ENCODE results near the gene FAS. TPM values are rescaled to one million over a fixed set of nuclear protein-coding genes. Genes with fewer than 3 reads are reported as not detected.

FAS gene
- total RNA-seq (2014; rRNA removed; shearing (Covaris generic)) (7.7 and 10.1 TPM in 2 replicates), total RNA-seq (2022) (19.2 and 21.0 TPM in 2 replicates), Bru-seq, nascent RNA (percentile 80 among the genes with signal in this experiment), BruChase-seq, experiment 1, labeled RNA remaining after a 6-hour chase (percentile 49 among the genes with signal in this experiment), BruChase-seq, experiment 2, labeled RNA remaining after a 2-hour chase (percentile 68 among the genes with signal in this experiment)
- long read RNA-seq, transcript FAS-204 (9 exons, 2,563 nt) = major isoform, 22 of 36 reads
- long read RNA-seq, partial matches to known transcripts = 2 of 36 reads
- long read RNA-seq, other reads (novel, unspliced or antisense) = 6 of 36 reads

GRCh38 chr10:88990384-88991160 is at the start of gene FAS:
Gene FAS (plus strand): TSS chr10:88990798. CDS start chr10:88990877, 79 bp downstream.
- H3K4me3 ChIP-seq (ENCODE audit: low read depth, low read length, poor library complexity, severe bottlenecking) = peak within 1 kb of the TSS; percentile 84
- H4K20me1 ChIP-seq (ENCODE audit: insufficient read depth, low read length) = no peaks in the 10 kb centered on the region
- intact Hi-C loops (cut with micrococcal nuclease; ENCODE audit: unreplicated experiment) = loop anchor here (1.0 to 10.0 kb wide), 8 partner anchors 56 to 1896 kb away; partner anchors contain the start of genes ATAD1, GLUD1, KIF20B and PANK1
- no peaks in the 10 kb centered on the region for H3K36me3 ChIP-seq (ENCODE audit: insufficient read depth, low read length)
- peaks cover 14% of the 10 kb centered on the region; the same call in 1 of the 2 replicates for H3K9me3 ChIP-seq (ENCODE audit: low read length)
- no TSS peak for BruUV-seq (replicated peaks)
- TF ChIP-seq CTCF (conservative IDR thresholded peaks at IDR 0.05; ENCODE audit: low read length) = no peak
- no peak for TF ChIP-seq EZH2phosphoT487 (IDR thresholded peaks at IDR 0.05; ENCODE audit: borderline replicate concordance, low read depth, low read length)
- H2AFZ ChIP-seq (ENCODE audit: low read length) = peak within 1 kb of the TSS; percentile 68
- peaks cover 45% of the 10 kb centered on the region for H3K4me1 ChIP-seq (ENCODE audit: insufficient read depth, low read length, poor library complexity, severe bottlenecking)
- peak within 1 kb of the TSS; percentile 85 for H3K4me2 ChIP-seq (ENCODE audit: low read length)
- POLR2A ChIA-PET = interaction anchor here (0.8 to 6.7 kb wide), 19 partner anchors 8 to 904 kb away, joined by 3 to 57 read pairs (median 4); partner anchors contain the start of gene STAMBPL1
- peaks cover 36% of the 10 kb centered on the region for H3K79me2 ChIP-seq (ENCODE audit: insufficient read depth, low read depth, low read length)
- CTCF ChIA-PET (ENCODE audit: unreplicated experiment) = interaction anchor here (0.6 to 1.6 kb wide), 6 partner anchors 11 to 253 kb away, joined by 3 to 6 read pairs (median 4); no protein-coding TSS in a partner anchor
- peak within 1 kb of the TSS; percentile 50 for H3K27ac ChIP-seq (ENCODE audit: low read depth, low read length, poor library complexity, severe bottlenecking)
- DNase-seq (ENCODE audit: low spot score) = peak; percentile 82
- H3K9me2 ChIP-seq (ENCODE audit: insufficient read depth, low read length) = no peaks in the 10 kb centered on the region

- Histone ChIP-seq H3K9me2 (ENCODE audit: insufficient read depth, low read length) (no peaks in the 10 kb centered on the region), H3K27ac (ENCODE audit: low read depth, low read length, poor library complexity, severe bottlenecking) (no peak overlapping the region), H3K4me3 (ENCODE audit: low read depth, low read length, poor library complexity, severe bottlenecking) (no peak overlapping the region), H3K79me2 (ENCODE audit: insufficient read depth, low read depth, low read length) (no peaks in the 10 kb centered on the region), H3K9me3 (ENCODE audit: low read length) (no peaks in the 10 kb centered on the region), H4K20me1 (ENCODE audit: insufficient read depth, low read length) (no peaks in the 10 kb centered on the region), H2AFZ (ENCODE audit: low read length) (no peak overlapping the region), H3K4me2 (ENCODE audit: low read length) (no peak overlapping the region), H3K4me1 (ENCODE audit: insufficient read depth, low read length, poor library complexity, severe bottlenecking) (peaks cover 23% of the 10 kb centered on the region), H3K36me3 (ENCODE audit: insufficient read depth, low read length) (peaks cover under 1% of the 10 kb centered on the region; the same call in 1 of the 2 replicates)
- ChIA-PET CTCF (ENCODE audit: unreplicated experiment) (no interaction called here), POLR2A (interaction anchor here (0.6 kb wide), 1 partner anchor 178 kb away, joined by 5 read pairs; no protein-coding TSS in a partner anchor)
- BruUV-seq (replicated peaks) = no TSS peak
- intact Hi-C loops (cut with micrococcal nuclease; ENCODE audit: unreplicated experiment) = loop anchor here (10.0 kb wide), 1 partner anchor 634 kb away; no protein-coding TSS in a partner anchor
- no peak for TF ChIP-seq EZH2phosphoT487 (IDR thresholded peaks at IDR 0.05; ENCODE audit: borderline replicate concordance, low read depth, low read length)
- no peak for TF ChIP-seq CTCF (conservative IDR thresholded peaks at IDR 0.05; ENCODE audit: low read length)
- DNase-seq (ENCODE audit: low spot score) = no peak
These were observed 49.6 kb upstream of the FAS start for GRCh38 chr10:88941026-88941425.
